Measurements from ENCODE around the gene USP9X. TPM values are rescaled to one million over a fixed set of nuclear protein-coding genes. Genes with fewer than 3 reads are reported as not detected.
"Not testable (repeated sequence)": the region's sequence is repeated elsewhere in the genome, so short reads cannot be mapped to it uniquely, and the experiment has no call there.

The USP9X gene
- total RNA-seq, 2 donors from 2014 or later = 48.3 to 66.5 TPM

DNA sequence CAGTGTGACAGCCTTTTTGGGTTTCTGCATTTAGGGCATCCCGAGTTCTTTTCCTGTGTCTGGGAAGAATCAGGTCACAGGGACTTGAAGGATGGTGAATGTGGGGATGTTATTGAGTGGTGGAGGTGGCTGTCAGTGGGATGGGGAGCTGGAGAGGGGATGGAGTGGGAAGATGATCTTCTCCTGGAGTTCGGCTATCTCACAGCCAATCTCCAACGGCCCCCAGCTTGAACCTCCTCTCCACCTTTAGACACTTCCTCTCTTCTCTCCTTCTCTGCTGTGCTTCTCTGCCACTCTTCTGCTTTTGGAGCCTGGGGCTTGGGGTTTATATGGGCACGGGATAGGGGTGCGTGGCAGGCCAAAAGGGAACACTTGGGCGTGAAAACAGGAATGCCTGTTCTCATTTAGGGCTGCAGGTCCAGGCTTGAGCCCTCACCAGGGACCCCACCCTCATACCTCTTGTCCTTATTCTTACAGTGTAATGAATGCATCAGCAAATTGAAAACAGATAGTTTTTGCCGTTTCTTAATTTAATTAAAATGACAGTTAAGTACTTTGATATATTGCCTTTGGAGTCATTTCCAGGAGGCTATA is 37.5 kb downstream of the USP9X start:
- no peak for ATAC-seq
- Mint-ChIP-seq H3K4me1 (ENCODE audit: low read depth in 2 of 2) (peaks cover 41 to 49% of the 10 kb centered on the region in 2 donors), H3K4me3 (no peak overlapping the region), H3K9me3 (no peaks in the 10 kb centered on the region), H3K27ac (peak overlapping the region in 1 of 2 donors; percentile 51), H3K27me3 (no peaks in the 10 kb centered on the region), H3K36me3 (peaks cover 4% of the 10 kb centered on the region)
- DNase-seq (ENCODE audit: low spot score) = no peak

DNA sequence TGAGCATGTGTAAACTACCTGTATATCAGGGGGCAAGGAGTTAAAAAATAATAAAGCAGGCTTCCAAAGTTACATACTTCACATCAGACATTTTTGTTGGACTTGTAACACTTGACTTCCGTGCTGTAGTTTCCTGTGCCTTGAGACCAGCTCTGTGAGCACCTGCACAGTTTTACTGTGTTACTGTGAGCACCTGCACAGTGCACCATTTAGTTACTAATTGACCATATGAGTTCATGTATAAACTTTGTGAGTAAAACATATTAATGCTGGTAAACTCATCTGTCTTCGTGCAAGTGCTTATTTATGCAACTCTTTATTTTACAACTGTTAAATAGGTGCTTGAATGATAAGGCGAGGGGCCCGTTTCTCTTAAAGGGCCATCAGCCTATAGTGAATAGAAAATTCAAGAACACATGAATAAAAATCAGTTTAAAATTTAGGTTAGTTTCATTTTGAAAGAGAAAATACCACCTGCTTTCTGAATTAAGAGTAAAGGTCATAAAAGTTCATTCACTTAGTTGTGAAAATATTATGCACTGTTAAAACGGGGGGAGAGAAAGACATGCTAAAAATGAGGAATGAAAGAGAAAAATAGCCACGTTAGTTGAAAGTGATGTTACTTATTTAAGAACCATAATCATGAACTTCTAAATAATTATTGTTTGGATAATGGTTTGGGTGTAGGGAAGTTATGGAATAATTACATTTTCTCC is 42.4 kb downstream of the USP9X start:
- H3K4me3 Mint-ChIP-seq = peak overlapping the region; percentile 28
- H3K36me3 Mint-ChIP-seq = peaks cover 4% of the 10 kb centered on the region
- H3K9me3 Mint-ChIP-seq = no peaks in the 10 kb centered on the region
- DNase-seq (ENCODE audit: low spot score) (no peak), ATAC-seq (no peak)
- H3K4me1 Mint-ChIP-seq (ENCODE audit: low read depth in 2 of 2) = peaks cover 16 to 21% of the 10 kb centered on the region in 2 donors
- H3K27me3 Mint-ChIP-seq = no peaks in the 10 kb centered on the region
- H3K27ac Mint-ChIP-seq = peak overlapping the region in 1 of 2 donors; percentile 17

DNA sequence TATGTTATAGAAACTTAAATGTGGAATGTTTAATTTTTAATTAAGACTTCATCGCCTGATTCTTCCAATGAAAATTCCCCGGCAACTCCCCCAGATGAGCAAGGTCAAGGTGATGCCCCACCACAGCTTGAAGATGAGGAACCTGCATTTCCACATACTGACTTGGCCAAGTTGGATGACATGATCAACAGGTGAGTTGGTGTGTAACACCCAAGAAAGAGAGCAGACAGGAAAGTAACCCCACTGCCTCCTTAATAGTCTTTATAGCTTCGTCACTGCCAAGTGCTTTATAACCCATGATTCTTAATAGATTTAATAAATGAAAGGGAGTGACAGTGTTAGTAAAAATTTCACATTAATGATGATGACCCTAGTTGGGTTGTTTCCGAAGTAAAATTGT is 43.7 kb downstream of the USP9X start:
- Mint-ChIP-seq H3K9me3 (no peaks in the 10 kb centered on the region), H3K4me1 (ENCODE audit: low read depth in 2 of 2) (peaks cover 12 to 17% of the 10 kb centered on the region in 2 donors), H3K4me3 (no peak overlapping the region), H3K27me3 (no peaks in the 10 kb centered on the region), H3K27ac (no peak overlapping the region), H3K36me3 (peaks cover 4% of the 10 kb centered on the region)
- DNase-seq (ENCODE audit: low spot score) = no peak
- ATAC-seq = no peak

DNA sequence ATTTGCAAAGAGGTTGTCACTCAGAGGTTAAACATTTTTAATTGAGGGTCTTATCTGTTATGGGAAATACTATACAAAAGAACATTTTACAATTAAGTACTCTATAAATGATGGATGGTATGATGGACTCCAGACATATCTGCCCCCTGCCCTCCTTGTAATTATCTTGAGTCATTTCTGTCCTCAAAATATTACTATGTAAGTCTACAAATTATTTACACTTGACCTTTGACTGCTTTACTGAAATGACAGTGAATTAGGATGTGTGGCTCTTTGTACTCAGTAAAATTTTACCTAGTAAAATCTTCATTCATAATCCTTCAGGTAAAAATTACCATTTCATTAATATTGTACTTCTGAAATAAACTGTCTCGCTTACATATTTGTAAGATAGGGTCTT is 46.5 kb downstream of the USP9X start:
- peaks cover 4% of the 10 kb centered on the region for H3K36me3 Mint-ChIP-seq

DNA sequence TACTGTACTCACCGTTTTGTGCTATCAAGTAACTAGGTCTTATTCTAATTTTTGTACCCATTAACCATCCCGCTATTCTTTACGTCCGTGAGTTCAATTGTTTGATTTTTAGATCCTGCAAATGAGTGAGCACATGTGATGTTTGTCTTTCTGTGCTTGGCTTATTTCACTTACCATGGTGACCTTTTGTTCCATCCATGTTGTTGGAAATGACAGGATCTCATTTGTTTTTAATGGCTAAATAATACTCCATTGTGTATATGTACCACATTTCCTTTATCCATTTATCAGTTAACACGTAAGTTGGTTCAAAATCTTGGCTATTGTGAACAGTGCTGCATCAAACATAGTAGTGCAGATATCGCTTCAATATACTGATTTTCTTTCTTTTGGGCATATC is 48.3 kb downstream of the USP9X start:
- Mint-ChIP-seq H3K27me3 (no peaks in the 10 kb centered on the region), H3K36me3 (peaks cover 4% of the 10 kb centered on the region)
- no peak for ATAC-seq

More for the DNA sequence above, 46.5 kb downstream of the USP9X start:
- Mint-ChIP-seq H3K27me3 (no peaks in the 10 kb centered on the region), H3K27ac (no peak overlapping the region), H3K4me3 (no peak overlapping the region), H3K9me3 (no peaks in the 10 kb centered on the region), H3K4me1 (ENCODE audit: low read depth in 2 of 2) (peaks cover 7 to 11% of the 10 kb centered on the region in 2 donors)
- no peak for ATAC-seq
- DNase-seq (ENCODE audit: low spot score) = no peak

DNA sequence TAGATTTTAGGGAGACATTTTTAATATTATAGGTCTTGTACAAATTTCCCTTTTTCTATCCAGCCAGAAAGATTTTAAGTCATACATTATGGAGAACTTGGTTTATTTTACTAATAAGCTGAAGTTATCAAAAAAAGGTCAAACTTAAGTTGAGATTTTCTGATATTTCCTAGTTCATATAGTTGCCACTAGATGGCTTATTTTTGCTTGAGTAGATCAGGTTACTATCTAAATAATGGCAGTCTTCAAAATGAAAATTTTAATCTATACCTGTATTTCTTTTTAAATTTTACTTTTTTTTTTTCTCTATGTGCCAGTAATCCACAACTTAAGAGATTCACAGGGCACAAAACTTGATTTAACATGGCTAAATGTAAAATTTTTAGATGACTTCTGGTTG is 52.3 kb downstream of the USP9X start:
- H3K4me3 Mint-ChIP-seq = no peak overlapping the region
- DNase-seq (ENCODE audit: low spot score) = no peak
- H3K9me3 Mint-ChIP-seq = no peaks in the 10 kb centered on the region
- no peaks in the 10 kb centered on the region for H3K27me3 Mint-ChIP-seq
- peaks cover 0 to 2% of the 10 kb centered on the region in 2 donors for H3K4me1 Mint-ChIP-seq (ENCODE audit: low read depth in 2 of 2)
- no peak for ATAC-seq
- H3K36me3 Mint-ChIP-seq = peaks cover 4% of the 10 kb centered on the region
- no peak overlapping the region for H3K27ac Mint-ChIP-seq

More for the DNA sequence above, 48.3 kb downstream of the USP9X start:
- no peak for DNase-seq (ENCODE audit: low spot score)
- no peak overlapping the region for H3K27ac Mint-ChIP-seq
- H3K4me3 Mint-ChIP-seq = no peak overlapping the region
- peaks cover 0 to 8% of the 10 kb centered on the region in 2 donors for H3K4me1 Mint-ChIP-seq (ENCODE audit: low read depth in 2 of 2)
- no peaks in the 10 kb centered on the region for H3K9me3 Mint-ChIP-seq

DNA sequence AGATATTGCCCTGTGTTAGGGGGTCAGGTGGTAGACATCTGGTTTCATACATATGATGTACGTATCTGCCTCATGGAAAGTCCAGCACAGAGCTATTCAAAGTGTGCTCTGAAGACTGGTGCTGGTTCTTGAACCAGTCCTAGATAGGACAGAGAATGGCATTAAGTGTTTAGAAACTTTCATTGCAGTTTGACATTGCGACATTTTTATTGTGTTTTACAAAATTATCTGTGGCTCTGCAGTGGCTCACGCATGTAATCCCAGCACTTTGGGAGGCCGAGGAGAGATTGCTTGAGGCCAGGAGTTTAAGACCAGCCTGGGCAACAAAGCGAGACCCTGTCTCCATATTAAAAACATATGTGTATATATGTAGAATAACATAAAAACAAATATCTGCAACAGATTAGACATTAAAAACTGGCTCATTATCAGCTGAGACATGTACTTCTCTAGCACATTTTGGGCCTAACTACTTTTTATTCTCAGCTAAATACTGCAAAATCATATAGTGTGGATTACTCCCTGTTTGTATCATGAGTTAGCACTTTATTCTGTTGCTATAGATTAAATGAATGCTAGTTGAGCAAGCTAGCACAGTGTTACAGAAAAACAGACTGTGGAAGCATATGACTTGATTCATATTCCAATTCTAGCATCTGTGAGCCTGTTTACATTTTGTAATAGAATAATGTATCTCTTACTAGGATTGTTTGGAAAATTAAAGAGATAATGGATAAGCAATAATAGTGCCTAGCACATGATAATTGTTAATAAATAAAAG is 57.1 kb downstream of the USP9X start:
- Mint-ChIP-seq H3K9me3 (no peaks in the 10 kb centered on the region), H3K27me3 (no peaks in the 10 kb centered on the region), H3K4me1 (ENCODE audit: low read depth in 2 of 2) (peaks cover 5 to 13% of the 10 kb centered on the region in 2 donors), H3K4me3 (no peak overlapping the region), H3K27ac (no peak overlapping the region), H3K36me3 (no peaks in the 10 kb centered on the region)
- DNase-seq (ENCODE audit: low spot score) (no peak), ATAC-seq (no peak)

DNA sequence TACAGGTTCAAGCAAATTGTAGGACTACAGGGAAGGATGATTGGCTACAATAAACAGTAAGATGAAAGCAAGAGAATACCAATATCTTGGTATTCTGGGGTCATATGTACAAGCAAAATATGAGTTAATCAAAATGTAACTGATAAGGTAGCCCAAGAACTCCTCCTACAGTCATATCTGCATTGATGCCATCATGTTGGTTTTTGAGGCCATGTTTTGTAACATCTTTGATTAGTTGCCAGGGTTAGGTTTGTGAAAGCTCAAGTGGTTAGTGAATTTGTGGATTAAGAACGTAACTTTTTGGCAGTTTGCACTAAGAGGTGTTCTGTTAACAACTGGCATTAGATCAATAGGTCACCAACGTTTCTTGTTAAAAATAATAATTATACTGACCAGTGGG is 59.6 kb downstream of the USP9X start:
- Mint-ChIP-seq H3K36me3 (peaks cover 5% of the 10 kb centered on the region), H3K27ac (no peak overlapping the region), H3K9me3 (no peaks in the 10 kb centered on the region), H3K4me1 (ENCODE audit: low read depth in 2 of 2) (peaks cover 5 to 13% of the 10 kb centered on the region in 2 donors), H3K4me3 (no peak overlapping the region), H3K27me3 (no peaks in the 10 kb centered on the region)
- ATAC-seq (no peak), DNase-seq (ENCODE audit: low spot score) (no peak)

DNA sequence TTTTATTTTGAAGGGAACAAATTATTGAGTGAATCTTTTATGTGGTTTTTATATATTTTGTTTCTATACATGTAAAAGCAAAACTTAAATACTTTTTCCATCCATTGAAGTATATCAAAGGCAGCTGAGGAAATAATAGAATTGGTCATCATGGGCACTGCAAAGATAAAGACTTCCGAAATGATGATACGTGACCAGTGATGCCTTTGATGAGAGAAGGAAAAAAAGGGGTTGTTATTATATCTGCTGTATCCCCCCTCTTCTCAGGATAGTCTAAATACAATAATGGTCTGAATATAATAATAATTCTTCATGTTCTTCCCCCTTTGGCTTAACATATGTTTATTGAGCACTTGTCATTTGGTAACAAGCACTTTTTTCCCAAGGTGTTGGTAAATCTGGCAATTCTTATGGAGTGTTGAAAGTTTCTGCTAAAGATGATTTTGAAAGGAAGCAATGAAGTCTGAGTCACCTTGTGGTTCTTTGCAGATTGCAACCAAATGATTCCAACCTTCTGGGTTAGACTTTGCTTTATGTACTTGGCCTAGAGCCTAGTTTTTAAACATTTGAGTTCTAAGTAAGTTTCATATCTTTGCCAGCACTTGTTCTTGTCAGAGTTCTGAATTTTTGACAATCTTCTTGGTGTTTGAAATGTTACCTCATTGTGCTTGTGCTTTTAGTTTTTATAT is 60.8 kb downstream of the USP9X start:
- no peak for DNase-seq (ENCODE audit: low spot score)
- peaks cover 5% of the 10 kb centered on the region for H3K36me3 Mint-ChIP-seq

DNA sequence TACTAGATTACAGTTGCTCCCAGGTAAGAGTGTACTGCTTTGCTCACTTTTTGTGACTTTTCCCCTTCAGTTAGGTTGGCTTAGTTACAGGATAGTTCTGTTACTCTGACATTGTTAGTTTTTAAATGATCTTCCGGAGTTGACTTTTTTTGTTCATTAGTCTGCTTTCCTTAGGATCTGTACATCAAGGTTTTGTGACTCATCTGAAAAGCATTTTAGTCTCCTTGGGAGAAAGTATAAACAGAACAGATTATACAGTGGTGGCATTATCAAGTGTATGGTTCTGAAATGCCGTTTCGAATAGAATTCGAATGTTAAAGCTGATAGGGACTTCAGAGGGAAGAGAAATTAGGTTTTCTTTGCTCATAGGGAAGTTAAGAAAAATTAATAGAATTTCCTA is 63.3 kb downstream of the USP9X start:
- Mint-ChIP-seq H3K36me3 (peaks cover 9% of the 10 kb centered on the region), H3K27ac (no peak overlapping the region), H3K9me3 (no peaks in the 10 kb centered on the region), H3K4me3 (no peak overlapping the region), H3K27me3 (no peaks in the 10 kb centered on the region), H3K4me1 (ENCODE audit: low read depth in 2 of 2) (peaks cover 8 to 13% of the 10 kb centered on the region in 2 donors)
- no peak for DNase-seq (ENCODE audit: low spot score)
- ATAC-seq = no peak

More for the DNA sequence above, 60.8 kb downstream of the USP9X start:
- peaks cover 5 to 13% of the 10 kb centered on the region in 2 donors for H3K4me1 Mint-ChIP-seq (ENCODE audit: low read depth in 2 of 2)
- H3K4me3 Mint-ChIP-seq = peak overlapping the region; percentile 6
- no peaks in the 10 kb centered on the region for H3K27me3 Mint-ChIP-seq
- peak overlapping the region; percentile 17 to 56 for H3K27ac Mint-ChIP-seq
- ATAC-seq = no peak
- H3K9me3 Mint-ChIP-seq = no peaks in the 10 kb centered on the region

DNA sequence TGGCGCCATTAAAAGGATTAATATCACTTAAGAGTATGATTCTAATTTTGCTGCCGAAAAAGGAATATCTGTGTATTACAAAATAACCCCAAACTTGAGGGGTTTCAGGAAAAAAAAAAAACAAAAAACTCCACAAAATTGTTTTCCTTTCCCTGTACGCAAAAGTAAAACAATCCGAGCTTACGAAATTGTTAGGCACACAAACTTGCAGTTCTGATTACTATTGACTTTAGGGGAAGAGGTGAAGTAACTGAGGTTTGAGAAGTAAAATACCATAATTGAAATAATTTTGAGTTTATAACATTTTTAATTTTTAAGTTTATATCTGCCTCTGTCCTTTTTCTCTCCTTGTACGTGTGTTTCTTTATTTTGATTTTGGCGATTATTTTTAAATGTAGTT is 64.8 kb downstream of the USP9X start:
- H3K36me3 Mint-ChIP-seq = peaks cover 9% of the 10 kb centered on the region
- no peak for DNase-seq (ENCODE audit: low spot score)
- H3K4me1 Mint-ChIP-seq (ENCODE audit: low read depth in 2 of 2) = peaks cover 8 to 13% of the 10 kb centered on the region in 2 donors
- no peaks in the 10 kb centered on the region for H3K27me3 Mint-ChIP-seq
- no peak overlapping the region for H3K27ac Mint-ChIP-seq
- no peak overlapping the region for H3K4me3 Mint-ChIP-seq
- no peaks in the 10 kb centered on the region for H3K9me3 Mint-ChIP-seq
- ATAC-seq = no peak

DNA sequence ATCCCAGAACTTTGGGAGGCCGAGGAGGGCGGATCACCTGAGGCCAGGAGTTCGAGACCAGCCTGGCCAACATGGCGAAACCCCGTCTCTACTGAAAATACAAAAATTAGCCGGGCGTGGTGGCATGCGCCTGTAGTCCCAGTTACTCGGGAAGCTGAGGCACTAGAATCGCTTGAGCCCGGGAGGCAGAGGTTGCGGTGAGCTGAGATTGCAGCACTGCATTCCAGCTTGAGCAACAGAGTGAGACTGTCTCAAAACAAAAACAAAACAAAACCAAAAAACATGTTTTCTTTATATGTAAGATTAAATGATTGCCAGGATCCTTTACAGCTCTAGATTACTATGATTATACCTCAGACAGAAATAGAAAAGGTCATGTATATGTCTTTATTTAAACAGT is 66.5 kb downstream of the USP9X start:
- not testable (repeated sequence) for ATAC-seq; H3K4me1 Mint-ChIP-seq (ENCODE audit: low read depth in 2 of 2); H3K4me3 Mint-ChIP-seq; H3K27ac Mint-ChIP-seq; H3K36me3 Mint-ChIP-seq; H3K27me3 Mint-ChIP-seq; H3K9me3 Mint-ChIP-seq; DNase-seq (ENCODE audit: low spot score)

DNA sequence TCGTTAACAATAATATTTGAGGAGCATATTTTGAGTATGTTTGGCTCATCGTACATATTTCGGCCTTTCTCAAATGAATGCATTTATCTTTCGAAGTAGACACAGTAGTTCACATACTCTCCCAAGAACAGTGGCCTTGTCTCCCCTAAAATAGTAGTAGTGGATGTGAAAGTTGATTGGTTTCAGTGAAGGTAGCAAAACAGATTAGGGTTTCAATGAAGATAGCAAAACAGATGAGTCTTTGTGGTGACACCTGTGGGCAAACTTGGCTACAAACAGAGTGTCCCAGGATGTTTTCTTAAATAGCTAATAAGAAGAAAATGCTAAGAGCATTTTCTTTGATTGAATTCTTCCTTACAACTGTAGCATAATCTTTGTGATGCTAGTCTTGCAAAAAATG is 67.0 kb downstream of the USP9X start:
- Mint-ChIP-seq H3K4me1 (ENCODE audit: low read depth in 2 of 2) (peaks cover 0 to 2% of the 10 kb centered on the region in 2 donors), H3K27me3 (no peaks in the 10 kb centered on the region), H3K27ac (no peak overlapping the region), H3K36me3 (peaks cover 9% of the 10 kb centered on the region), H3K4me3 (no peak overlapping the region), H3K9me3 (no peaks in the 10 kb centered on the region)
- ATAC-seq = no peak
- no peak for DNase-seq (ENCODE audit: low spot score)

All from natural killer cell treated with Interleukin-12 subunit alpha and Interleukin-12 subunit beta and Interleukin-15 and Interleukin-18, amount 100 ng/mL, for 72 hours (primary cell).